Femur (tissue), 1 donor: ENCODE measurements around the gene ARID1B.

Experiments
- DNase-seq: peaks from one replicate; pipeline ENCODE4 v3.0.0-alpha.2; 2017

The ARID1B gene

GRCh38 chr6:156794546-156795354 lies 17.6 kb downstream of the ARID1B start:
- no peak for DNase-seq

DNA sequence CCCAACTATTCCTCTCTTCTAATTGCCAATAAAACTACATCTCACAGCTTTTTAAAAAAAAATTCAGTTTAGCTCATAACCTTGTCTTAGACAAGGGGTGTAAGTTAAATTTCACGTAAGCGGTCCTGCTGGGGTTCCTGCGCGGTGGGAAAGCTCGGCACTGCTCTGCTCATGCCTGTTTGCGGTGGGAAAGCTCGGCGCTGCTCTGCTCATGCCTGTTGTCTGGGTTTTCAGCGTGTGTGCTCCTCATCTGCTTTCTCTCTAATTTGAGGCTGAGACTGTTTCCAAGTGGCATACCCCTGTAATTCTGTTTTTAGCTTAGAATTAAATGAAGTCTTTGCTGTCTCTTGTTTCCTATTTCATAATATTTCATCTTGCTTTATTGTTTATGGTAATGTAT lies 18.6 kb downstream of the ARID1B start:
- DNase-seq = peak; percentile 46

DNA sequence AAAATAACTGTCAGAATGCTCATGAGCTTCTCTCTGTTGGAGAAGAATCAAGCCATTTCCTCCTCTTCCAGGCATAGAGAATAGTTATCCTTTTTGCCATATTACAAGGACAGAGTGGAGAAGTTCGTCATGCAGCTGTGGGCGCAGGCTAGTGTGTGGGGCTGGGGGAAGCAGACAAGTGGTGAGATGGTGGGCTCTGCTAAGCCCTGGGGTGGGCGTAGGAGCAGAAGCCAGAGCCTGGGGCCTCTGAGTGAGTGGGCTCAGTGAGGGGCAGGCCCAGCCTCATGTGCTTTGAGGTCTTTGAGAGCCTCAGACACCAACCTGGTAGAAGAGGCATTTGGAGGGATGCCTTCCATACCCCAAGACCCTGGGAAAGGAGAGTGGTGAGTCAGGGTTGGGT lies 19.4 kb downstream of the ARID1B start:
- no peak for DNase-seq

- no peak for DNase-seq
These were observed 20.9 kb downstream of the ARID1B start for GRCh38 chr6:156797901-156798735.

- no peak for DNase-seq
These were observed 24.5 kb downstream of the ARID1B start for GRCh38 chr6:156801712-156802111.

DNA sequence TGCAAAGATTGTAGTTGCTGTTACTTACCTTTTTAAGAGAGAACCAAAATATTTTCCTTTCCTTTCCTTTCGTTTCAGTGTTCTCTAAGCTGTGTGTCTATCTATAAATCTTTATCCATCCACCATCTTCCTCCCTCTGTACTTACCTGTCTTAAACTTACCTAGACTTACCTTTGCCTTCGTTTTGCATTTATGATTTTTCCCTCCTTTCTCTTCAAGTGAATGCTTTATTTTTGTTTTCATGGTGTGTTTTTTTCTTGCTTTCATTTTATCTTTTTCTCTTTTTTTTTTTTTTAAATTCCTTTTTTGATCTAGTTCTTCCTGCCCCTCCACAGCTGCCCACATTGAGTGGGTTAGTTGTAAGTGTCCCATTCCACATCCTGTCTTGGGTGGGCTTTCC lies 26.2 kb downstream of the ARID1B start:
- DNase-seq = no peak

- DNase-seq = no peak
These were observed 27.2 kb downstream of the ARID1B start for GRCh38 chr6:156804402-156804801.

DNA sequence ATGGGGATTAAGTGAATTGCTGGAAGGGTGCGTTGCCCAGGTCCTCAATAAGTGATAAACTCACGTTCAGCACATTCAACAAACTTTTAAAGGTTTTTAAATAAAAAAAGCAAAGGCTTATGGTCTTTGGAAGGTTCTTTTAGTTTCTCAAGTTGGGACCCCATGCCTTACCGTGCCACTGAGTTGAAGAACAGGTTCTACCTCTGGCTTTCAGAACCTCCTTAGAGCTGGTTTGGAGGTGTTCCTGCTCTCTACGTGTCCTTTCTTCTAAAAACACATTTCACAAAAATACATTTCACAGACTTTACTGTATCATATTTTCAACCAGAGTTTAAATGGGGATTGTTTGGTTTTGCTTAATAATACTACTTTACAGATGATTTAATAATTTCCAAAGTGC lies 29.0 kb downstream of the ARID1B start:
- no peak for DNase-seq

GRCh38 chr6:156807028-156807427 lies 29.9 kb downstream of the ARID1B start:
- DNase-seq = no peak

- DNase-seq = no peak
These were observed 30.6 kb downstream of the ARID1B start for GRCh38 chr6:156807795-156808194.

DNA sequence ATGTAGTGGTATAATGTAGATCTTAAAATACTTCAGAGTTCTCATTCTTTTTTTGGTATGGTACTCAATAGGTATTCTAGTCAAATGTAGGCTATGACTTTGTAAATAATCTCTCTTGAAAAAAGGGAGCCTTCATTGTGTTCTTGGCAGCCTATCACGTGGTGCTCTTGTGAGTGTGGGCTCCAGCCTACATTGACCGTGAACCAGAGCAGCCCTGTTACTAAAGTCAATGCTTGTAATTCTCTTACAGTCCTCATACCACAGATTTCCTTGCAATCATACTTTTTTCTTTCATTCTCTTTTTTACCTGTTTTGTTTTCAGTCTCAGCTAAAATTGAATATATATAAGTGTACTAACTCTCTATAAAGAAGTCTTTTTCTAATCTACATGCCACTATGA lies 31.1 kb downstream of the ARID1B start:
- DNase-seq = no peak

- DNase-seq = no peak
These were observed 31.9 kb downstream of the ARID1B start for GRCh38 chr6:156809034-156809433.

- DNase-seq = no peak
These were observed 32.4 kb downstream of the ARID1B start for GRCh38 chr6:156809446-156810178.

DNA sequence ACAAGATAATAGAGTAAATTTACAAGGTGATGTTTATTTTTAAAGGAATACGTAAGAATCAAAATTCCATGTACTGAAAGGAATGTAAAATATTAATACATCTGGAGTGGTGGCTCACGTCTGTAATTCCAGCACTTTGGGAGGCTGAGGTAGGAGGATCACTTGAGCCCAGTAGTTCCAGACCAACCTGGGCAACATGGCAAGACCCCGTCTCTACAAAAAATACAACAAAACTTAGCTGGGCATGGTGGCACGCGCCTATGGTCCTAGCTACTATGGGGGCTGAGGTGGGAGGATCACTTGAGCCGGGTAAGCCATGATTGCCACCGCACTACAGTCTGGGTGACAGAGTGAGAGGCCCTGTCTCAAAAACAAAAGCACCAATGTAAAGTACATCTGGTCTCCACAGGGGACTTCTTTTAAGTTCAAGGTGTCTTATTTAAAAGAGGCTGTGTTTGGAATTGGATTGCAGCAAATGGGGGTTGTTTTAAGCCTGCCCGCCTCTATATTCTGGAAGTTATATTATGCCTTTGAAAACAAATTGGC lies 36.9 kb downstream of the ARID1B start:
- no peak for DNase-seq

- DNase-seq = no peak
These were observed 39.3 kb downstream of the ARID1B start for GRCh38 chr6:156816505-156816904.

DNA sequence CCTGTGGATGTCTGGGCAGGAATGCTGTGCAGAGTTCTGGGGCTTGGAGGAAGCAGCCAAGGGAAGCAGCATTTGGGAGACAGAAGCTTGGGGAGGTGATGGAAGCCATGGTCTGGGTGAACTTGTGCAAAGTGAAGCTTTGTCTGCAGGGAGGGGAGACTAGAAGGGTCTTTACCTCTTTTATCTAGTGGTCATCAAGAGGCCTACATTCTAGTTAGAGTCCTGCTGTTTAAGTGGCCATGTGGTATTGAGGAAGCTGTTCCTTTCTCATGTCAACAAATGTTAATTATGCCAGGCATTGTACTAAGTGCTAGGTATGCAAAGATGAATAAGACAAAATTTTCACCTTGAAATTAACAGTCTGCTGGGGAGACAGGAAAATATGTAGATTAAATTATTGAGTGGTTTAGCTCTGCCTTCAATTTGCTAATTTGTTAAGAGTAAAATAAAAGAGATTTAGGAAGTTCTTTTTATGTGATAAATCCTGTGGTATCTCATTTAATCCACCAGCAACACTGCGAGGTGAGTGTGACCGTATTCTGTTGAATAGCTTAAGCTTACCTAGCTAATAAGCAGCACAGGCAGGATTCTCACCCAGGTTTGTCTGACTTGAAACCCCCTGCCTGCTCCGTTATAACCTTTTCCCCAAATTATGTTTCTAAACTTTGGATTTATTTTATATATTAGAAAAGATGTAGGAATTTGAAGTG lies 43.1 kb downstream of the ARID1B start:
- DNase-seq = no peak

DNA sequence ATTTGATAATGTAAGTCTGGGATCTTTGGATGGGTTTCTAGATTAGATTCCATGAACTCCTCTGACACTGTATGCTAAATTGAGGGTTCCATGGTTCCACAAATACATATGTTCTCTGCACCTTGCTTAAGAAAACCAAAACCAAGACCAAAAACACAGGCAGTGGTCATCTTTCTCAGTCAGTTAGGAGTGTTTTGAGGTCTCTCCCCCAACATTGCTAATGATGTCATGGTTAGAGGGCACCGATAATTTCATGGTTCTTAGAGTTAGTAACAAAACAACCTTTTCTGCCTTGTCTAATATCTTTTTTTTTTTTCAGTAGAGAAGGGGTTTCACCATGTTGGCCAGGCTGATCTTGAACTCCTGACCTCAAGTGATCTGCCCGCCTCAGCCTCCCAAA lies 44.5 kb downstream of the ARID1B start:
- no peak for DNase-seq

DNA sequence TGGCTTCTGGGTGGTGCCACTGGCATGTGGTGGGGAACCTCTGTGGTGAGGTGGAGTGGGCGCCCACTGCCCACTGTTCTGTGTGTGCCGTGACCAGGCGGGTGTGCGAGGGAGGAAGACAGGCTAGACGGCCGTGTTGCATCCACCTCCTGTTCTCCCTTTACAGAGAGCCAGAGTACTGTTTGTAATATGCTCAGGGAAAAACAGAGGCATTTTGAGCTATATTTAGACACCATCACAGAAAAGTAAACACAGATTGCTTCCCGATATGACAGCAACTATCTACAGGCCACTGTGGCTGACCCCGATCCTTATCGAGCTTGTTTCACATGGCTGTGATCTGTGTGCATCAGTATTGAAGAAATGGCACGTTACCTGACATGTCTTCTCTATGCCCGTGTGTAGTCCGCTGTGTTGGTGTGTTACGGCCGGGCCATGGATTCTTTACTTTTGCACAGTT lies 45.6 kb downstream of the ARID1B start:
- DNase-seq = no peak

- DNase-seq = no peak
These were observed 47.0 kb downstream of the ARID1B start for GRCh38 chr6:156824142-156824541.

DNA sequence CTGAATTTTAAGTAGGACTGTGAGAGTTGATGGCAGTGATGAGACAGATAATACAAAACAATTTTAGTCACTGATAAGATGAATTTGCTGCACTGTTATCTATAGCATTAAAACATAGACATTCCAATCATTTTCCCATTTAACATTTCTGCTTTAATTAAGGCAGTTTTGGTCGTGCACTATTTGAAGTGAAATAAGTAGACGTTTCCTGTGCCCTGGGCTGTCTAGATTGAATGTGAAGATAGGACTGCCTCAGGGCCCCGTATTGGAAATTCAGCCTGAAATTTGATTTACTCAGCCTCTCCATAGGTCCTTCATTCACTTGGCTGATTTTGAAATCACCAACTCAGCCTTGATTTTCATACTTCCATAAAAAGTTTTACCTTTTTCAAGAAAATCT lies 48.3 kb downstream of the ARID1B start:
- no peak for DNase-seq

GRCh38 chr6:156826290-156826955 lies 49.2 kb downstream of the ARID1B start:
- no peak for DNase-seq

GRCh38 chr6:156827382-156827781 lies 50.2 kb downstream of the ARID1B start:
- no peak for DNase-seq
